ENCODE measurements around the gene ADH7. TPM values are rescaled to one million over a fixed set of nuclear protein-coding genes. Genes with fewer than 3 reads are reported as not detected.

ADH7 gene
- total and polyA plus RNA-seq, 2 of the 8 experiments (the other 6 are each of a cell fraction or from before 2014, with no cell fraction given), result not detected

GRCh38 chr4:99468889-99469288 is 33.7 kb upstream of the ADH7 start:
- 88% methylated on average over 1 of the region's 1 CpG; no CpG with 5 or more reads in 1 of the 2 experiments for WGBS, 2 experiments (ENCODE audit: extremely low coverage in 1 of 2, insufficient coverage in 1 of 2, insufficient read length in 1 of 2, insufficient replicate concordance in 2 of 2, low coverage in 1 of 2, low lambda C conversion rate in 2 of 2, missing lambda C conversion rate in 1 of 2)
- Histone ChIP-seq H3K9ac (replicated peaks in 1 of 4; ENCODE audit: extremely low read depth in 1 of 4, low read depth in 3 of 4, low read length in 3 of 4) (no peak overlapping the region), H3K79me1 (ENCODE audit: low read depth, low read length) (no peaks in the 10 kb centered on the region), H3K4me1 (replicated peaks in 1 of 4; ENCODE audit: control insufficient read depth in 3 of 4, insufficient read depth in 4 of 4, low read length in 3 of 4) (no peaks in the 10 kb centered on the region), H3K36me3 (ENCODE audit: control insufficient read depth in 2 of 4, insufficient read depth in 4 of 4, low read length in 3 of 4) (no peaks in the 10 kb centered on the region), H4K91ac (replicated peaks; ENCODE audit: insufficient read length, low read length) (no peak overlapping the region), H3K27me3 (replicated peaks in 1 of 4; ENCODE audit: control insufficient read depth in 3 of 4, extremely low read depth in 1 of 4, insufficient read depth in 3 of 4, low read length in 3 of 4) (no peaks in the 10 kb centered on the region), H3K4ac (replicated peaks; ENCODE audit: insufficient read length, low read depth, low read length) (no peak overlapping the region), H2BK20ac (ENCODE audit: low read length) (no peak overlapping the region), H4K8ac (ENCODE audit: extremely low read depth, insufficient read depth, low read length) (no peak overlapping the region), H2BK5ac (ENCODE audit: low read depth, low read length) (no peak overlapping the region), H4K20me1 (replicated peaks in 1 of 2; ENCODE audit: control insufficient read depth in 1 of 2, insufficient read depth in 2 of 2, low read length in 2 of 2) (no peaks in the 10 kb centered on the region), H3K79me2 (ENCODE audit: control insufficient read depth in 1 of 2, insufficient read depth in 2 of 2, low read length in 2 of 2) (no peaks in the 10 kb centered on the region), H3K4me2 (ENCODE audit: insufficient read depth in 1 of 2, low read depth in 2 of 2, low read length in 2 of 2) (no peak overlapping the region), H3K23ac (ENCODE audit: insufficient read length) (no peak overlapping the region), H3K27ac (ENCODE audit: low read depth, low read length) (no peak overlapping the region), H2BK120ac (replicated peaks; ENCODE audit: low read depth, low read length) (no peak overlapping the region), H4K5ac (ENCODE audit: insufficient read length, low read depth, low read length) (no peak overlapping the region), H3K14ac (ENCODE audit: insufficient read length) (no peak overlapping the region), H3K56ac (replicated peaks; ENCODE audit: insufficient read length, low read depth, low read length) (no peak overlapping the region), H3K9me3 (ENCODE audit: insufficient read depth in 2 of 2, low read depth in 1 of 2, low read length in 1 of 2) (no peaks in the 10 kb centered on the region), H3K18ac (ENCODE audit: extremely low read depth, low read length) (no peak overlapping the region), H2AFZ (ENCODE audit: low read length) (no peak overlapping the region; the same call in 1 of the 2 replicates), H3K23me2 (ENCODE audit: low read depth, low read length) (no peaks in the 10 kb centered on the region), H2BK12ac (ENCODE audit: low read depth, low read length) (no peak overlapping the region), H2BK15ac (ENCODE audit: low read length) (no peak overlapping the region), H2AK5ac (ENCODE audit: low read depth, low read length) (no peak overlapping the region), H3K4me3 (ENCODE audit: extremely low read depth in 1 of 4, insufficient read depth in 2 of 4, low read depth in 3 of 4, low read length in 4 of 4) (no peak overlapping the region)
- no peak for FAIRE-seq
- ChIA-PET POLR2A (ENCODE audit: partially characterized antibody) (no interaction called here), CTCF (ENCODE audit: partially characterized antibody) (interaction anchor here (1.4 kb wide), 1 partner anchor 59 kb away, joined by 3 read pairs; no protein-coding TSS in a partner anchor)
- DNase-seq (ENCODE audit: low read depth in 1 of 2, low spot score in 2 of 2), result no peak
- TF ChIP-seq BRCA1 (IDR thresholded peaks at IDR 0.05; ENCODE audit: low read depth, low read length) (no peak), SP1 (IDR thresholded peaks at IDR 0.05; ENCODE audit: low read depth, low read length) (no peak), TCF12 (IDR thresholded peaks at IDR 0.05; ENCODE audit: low read depth, low read length) (no peak), ASH2L (IDR thresholded peaks at IDR 0.05; ENCODE audit: low read length) (no peak), RBBP5 (IDR thresholded peaks at IDR 0.05; ENCODE audit: borderline replicate concordance, low read depth, low read length) (no peak), TAF7 (optimal IDR thresholded peaks at IDR 0.05; ENCODE audit: borderline replicate concordance, low read depth, low read length) (no peak), SIRT6 (IDR thresholded peaks at IDR 0.05; ENCODE audit: low read length) (no peak), CBX8 (IDR thresholded peaks at IDR 0.05; ENCODE audit: borderline replicate concordance, low read depth, low read length) (no peak), JUND (IDR thresholded peaks at IDR 0.05; ENCODE audit: low read length) (no peak), CTBP2 (IDR thresholded peaks at IDR 0.05; ENCODE audit: borderline replicate concordance, insufficient read depth, insufficient read length, low read length) (no peak), HDAC2 (IDR thresholded peaks at IDR 0.05; ENCODE audit: borderline replicate concordance in 1 of 2, low read depth in 2 of 2, low read length in 2 of 2) (no peak), EZH2 (IDR thresholded peaks at IDR 0.05; ENCODE audit: low read depth, low read length, severe bottlenecking) (no peak), RXRA (IDR thresholded peaks at IDR 0.05; ENCODE audit: insufficient read depth, low read depth, low read length) (no peak), GTF2F1 (IDR thresholded peaks at IDR 0.05; ENCODE audit: borderline replicate concordance, low read depth, low read length) (no peak), ZNF274 (IDR thresholded peaks at IDR 0.05; ENCODE audit: borderline replicate concordance, extremely low read depth, low read length) (no peak)

Data from H1 (cell line).